B cell (primary cell): ENCODE results near the gene SIRT7. TPM values are rescaled to one million over a fixed set of nuclear protein-coding genes. Genes with fewer than 3 reads are reported as not detected.
A peak's percentile ranks its signal among the peaks of the same experiment; 100 is the strongest.

Experiments used
- ATAC-seq: fragments of 200-7000 bp; cut with Tn5 transposase; one replicate; pipeline ENCODE4 v1.10.0; 2021; ENCODE audit warnings: low read depth, mild to moderate bottlenecking, moderate number of reproducible peaks, moderate library complexity
- CTCF ChIA-PET: fragments of 350-600 bp; sonication (Branson Sonifier 250); formaldehyde crosslinking; loops from one replicate; lab custom pipeline; 2021; ENCODE audit warnings: antibody characterized with exemption, inconsistent platforms; lab: Charles Lee
- POLR2A ChIA-PET: fragments of 350-600 bp; sonication (Branson Sonifier 250); formaldehyde crosslinking; loops from one replicate; lab custom pipeline; 2021; ENCODE audit warnings: antibody characterized with exemption; lab: Charles Lee
- DNase-seq: peaks from one replicate; pipeline ENCODE4 v3.0.0; 2013
- H2AFZ ChIP-seq: 2 replicates; pipeline ENCODE4 v1.6.1; 2012; ENCODE audit warnings: mild to moderate bottlenecking, low read depth, low read length; ENCODE audit not compliant: insufficient read depth, poor library complexity, severe bottlenecking
- H3K27ac ChIP-seq, 2 donors: 1 replicate in 1 of 2; 2 replicates in 1 of 2; pipeline ENCODE4 v1.5.1; 2012 to 2013; ENCODE audit warnings: low read length in 2 of 2, mild to moderate bottlenecking in 2 of 2, moderate library complexity in 1 of 2
- H3K27me3 ChIP-seq, 4 experiments: fragments of 200-600 bp in 1 of 4; sonication (generic) in 1 of 4; replicated peaks in 1 of 4; 1 replicate in 2 of 4; 2 replicates in 2 of 4; pipeline versions ENCODE4 v1.6.1 to v1.7.0; 2013 to 2016; ENCODE audit warnings: low read length in 3 of 4, mild to moderate bottlenecking in 2 of 4, mixed read lengths in 1 of 4, moderate library complexity in 1 of 4; ENCODE audit not compliant: insufficient read depth in 4 of 4, control insufficient read depth in 3 of 4; ENCODE audit errors: control extremely low read depth in 1 of 4
- H3K36me3 ChIP-seq, 2 experiments: replicated peaks in 1 of 2; 1 replicate in 1 of 2; 2 replicates in 1 of 2; pipeline versions ENCODE4 v1.6.1 to v1.7.1; 2013; ENCODE audit warnings: low read length in 1 of 2; ENCODE audit not compliant: insufficient read depth in 2 of 2, control insufficient read depth in 1 of 2; ENCODE audit errors: control extremely low read depth in 1 of 2, extremely low read depth in 1 of 2
- H3K4me1 ChIP-seq, 2 donors: fragments of 200-600 bp in 1 of 2; sonication (generic) in 1 of 2; 1 replicate in 1 of 2; 2 replicates in 1 of 2; pipeline versions ENCODE4 v1.5.1 to v1.6.1; 2013 to 2017; ENCODE audit warnings: low read length in 2 of 2; ENCODE audit not compliant: control insufficient read depth in 2 of 2, insufficient read depth in 2 of 2
- H3K4me2 ChIP-seq: replicated peaks from 2 replicates; pipeline ENCODE3; 2012; ENCODE audit warnings: mild to moderate bottlenecking, low read depth, low read length; ENCODE audit not compliant: poor library complexity, severe bottlenecking
- H3K4me3 ChIP-seq, 5 experiments: fragments of 200-600 bp in 1 of 5; sonication (generic) in 1 of 5; 1 replicate in 3 of 5; 2 replicates in 2 of 5; pipeline versions ENCODE4 v1.5.1 to v1.7.0; 2011 to 2016; ENCODE audit warnings: low read length in 4 of 5, mild to moderate bottlenecking in 4 of 5, low read depth in 2 of 5, control low read depth in 1 of 5, moderate library complexity in 1 of 5; ENCODE audit not compliant: insufficient read depth in 1 of 5; ENCODE audit errors: control extremely low read depth in 1 of 5, extremely low read depth in 1 of 5
- H3K79me2 ChIP-seq: fragments of 200-600 bp; sonication (generic); one replicate; pipeline ENCODE4 v1.6.0; 2016; ENCODE audit warnings: low read length; ENCODE audit not compliant: control insufficient read depth, insufficient read depth
- H3K9ac ChIP-seq: fragments of 200-600 bp; sonication (generic); 2 replicates; pipeline ENCODE4 v1.6.1; 2017; ENCODE audit warnings: mild to moderate bottlenecking, low read length, moderate library complexity
- H3K9me3 ChIP-seq, 3 donors: one replicate each; pipeline versions ENCODE4 v1.6.1 to v1.7.1; 2013; ENCODE audit warnings: low read length in 2 of 3; ENCODE audit not compliant: control insufficient read depth in 2 of 3, insufficient read depth in 1 of 3; ENCODE audit errors: control extremely low read depth in 1 of 3
- H4K20me1 ChIP-seq: 2 replicates; pipeline ENCODE4 v1.6.0; 2012; ENCODE audit warnings: mild to moderate bottlenecking, low read length; ENCODE audit not compliant: insufficient read depth, control insufficient read depth, poor library complexity, severe bottlenecking
- H3K27ac Mint-ChIP-seq: one replicate; pipeline ENCODE4 v1.8.0; 2021; ENCODE audit warnings: mixed read lengths
- H3K27me3 Mint-ChIP-seq: one replicate; pipeline ENCODE4 v1.8.0; 2021; ENCODE audit warnings: mixed read lengths
- H3K4me1 Mint-ChIP-seq: one replicate; pipeline ENCODE4 v1.8.0; 2021; ENCODE audit warnings: mixed read lengths
- H3K4me3 Mint-ChIP-seq: one replicate; pipeline ENCODE4 v1.8.0; 2021; ENCODE audit warnings: mixed read lengths
- H3K9me3 Mint-ChIP-seq: one replicate; pipeline ENCODE4 v1.8.0; 2022; ENCODE audit warnings: mixed read lengths; ENCODE audit not compliant: insufficient read depth
- EZH2 ChIP-seq: IDR thresholded peaks from 2 replicates; pipeline ENCODE4 v1.6.1; 2012; ENCODE audit warnings: borderline replicate concordance, low read depth, mild to moderate bottlenecking, moderate library complexity, low read length; ENCODE audit not compliant: insufficient read depth, poor library complexity, severe bottlenecking
- WGBS: methylation state at CpG from one replicate; pipeline ENCODE4 v1.1.5; 2013; ENCODE audit warnings: missing lambda C conversion rate; ENCODE audit not compliant: insufficient coverage; 5-methylcytosine and 5-hydroxymethylcytosine counted together
- intact Hi-C: fragments of 100-400 bp; cut with micrococcal nuclease; formaldehyde crosslinking; loops from one replicate; pipeline ENCODE4 v1.10.0; 2022
- polyA plus RNA-seq: library from polyadenylated mRNA; depleted of rRNA; stranded (reverse); fragments of >200 nt; gene quantifications from 2 replicates; pipeline ENCODE4 v1.2.3, GENCODE V29; 2012
- total RNA-seq, 2 donors: library from RNA; stranded (reverse); fragments of 120-200 nt in 1 of 2; gene quantifications; 1 replicate in 1 of 2; 2 replicates in 1 of 2; pipeline versions ENCODE4 v1.2.3 to v1.2.4, GENCODE V29; 2013 to 2022
- TF ChIP-seq, protein P1 (sequence below): fragments of 200-600 bp; IDR thresholded peaks from one replicate; pipeline ENCODE4 v1.8.0; 2022; ENCODE audit warnings: antibody characterized with exemption, mild to moderate bottlenecking

SIRT7 gene
- total and polyA plus RNA-seq, 2 donors (not counting 1 experiment from before 2014, with no cell fraction given), result 77.2 to 82.7 TPM

- ATAC-seq (peak; percentile 9), DNase-seq (peak; percentile 59)
- peak within 1 kb of the TSS; percentile 59 for H3K4me3 Mint-ChIP-seq
- Histone ChIP-seq H3K36me3 (no peaks in the 10 kb centered on the region), H3K4me1 (peaks cover 15 to 16% of the 10 kb centered on the region in 2 donors), H3K9me3 (peaks cover 0 to 10% (median 0%) of the 10 kb centered on the region in 3 donors), H3K4me2 (peak within 1 kb of the TSS; percentile 94), H3K79me2 (no peaks in the 10 kb centered on the region), H3K27me3 (peaks cover 0 to 49% (median 30%) of the 10 kb centered on the region in 4 experiments), H3K9ac (peak within 1 kb of the TSS; percentile 55), H4K20me1 (no peaks in the 10 kb centered on the region), H3K4me3 (peak within 1 kb of the TSS in 4 of 5 experiments; percentile 17 to 55 (median 46)), H2AFZ (peak within 1 kb of the TSS; percentile 79), H3K27ac (no peak within 1 kb of the TSS)
- no peaks in the 10 kb centered on the region for H3K9me3 Mint-ChIP-seq
- no peak within 1 kb of the TSS for H3K27ac Mint-ChIP-seq
- ChIA-PET POLR2A (no interaction called here), CTCF (interaction anchor here (2.0 to 3.0 kb wide), 4 partner anchors 17 to 195 kb away, joined by 5 to 91 read pairs (median 22); partner anchors contain the start of genes CENPX and LRRC45)
- intact Hi-C loops, result no loop called here
- TF ChIP-seq EZH2, result no peak
- TF ChIP-seq, protein P1, sequence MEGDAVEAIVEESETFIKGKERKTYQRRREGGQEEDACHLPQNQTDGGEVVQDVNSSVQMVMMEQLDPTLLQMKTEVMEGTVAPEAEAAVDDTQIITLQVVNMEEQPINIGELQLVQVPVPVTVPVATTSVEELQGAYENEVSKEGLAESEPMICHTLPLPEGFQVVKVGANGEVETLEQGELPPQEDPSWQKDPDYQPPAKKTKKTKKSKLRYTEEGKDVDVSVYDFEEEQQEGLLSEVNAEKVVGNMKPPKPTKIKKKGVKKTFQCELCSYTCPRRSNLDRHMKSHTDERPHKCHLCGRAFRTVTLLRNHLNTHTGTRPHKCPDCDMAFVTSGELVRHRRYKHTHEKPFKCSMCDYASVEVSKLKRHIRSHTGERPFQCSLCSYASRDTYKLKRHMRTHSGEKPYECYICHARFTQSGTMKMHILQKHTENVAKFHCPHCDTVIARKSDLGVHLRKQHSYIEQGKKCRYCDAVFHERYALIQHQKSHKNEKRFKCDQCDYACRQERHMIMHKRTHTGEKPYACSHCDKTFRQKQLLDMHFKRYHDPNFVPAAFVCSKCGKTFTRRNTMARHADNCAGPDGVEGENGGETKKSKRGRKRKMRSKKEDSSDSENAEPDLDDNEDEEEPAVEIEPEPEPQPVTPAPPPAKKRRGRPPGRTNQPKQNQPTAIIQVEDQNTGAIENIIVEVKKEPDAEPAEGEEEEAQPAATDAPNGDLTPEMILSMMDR, result no peak
- H3K27me3 Mint-ChIP-seq, result peaks cover 21% of the 10 kb centered on the region
- WGBS, result under 1% methylated on average over 65 of the region's 65 CpGs
- H3K4me1 Mint-ChIP-seq, result peaks cover 1% of the 10 kb centered on the region
These were observed 43.1 kb upstream of the SIRT7 start, which contains the start of gene NOTUM for GRCh38 chr17:81961087-81961511. NOTUM (minus strand) TSS chr17:81961187; CDS start chr17:81960909, 278 bp downstream.
